Measurements from ENCODE around the gene PRM1.
A peak's percentile ranks its signal among the peaks of the same experiment; 100 is the strongest.

Gene PRM1

DNA sequence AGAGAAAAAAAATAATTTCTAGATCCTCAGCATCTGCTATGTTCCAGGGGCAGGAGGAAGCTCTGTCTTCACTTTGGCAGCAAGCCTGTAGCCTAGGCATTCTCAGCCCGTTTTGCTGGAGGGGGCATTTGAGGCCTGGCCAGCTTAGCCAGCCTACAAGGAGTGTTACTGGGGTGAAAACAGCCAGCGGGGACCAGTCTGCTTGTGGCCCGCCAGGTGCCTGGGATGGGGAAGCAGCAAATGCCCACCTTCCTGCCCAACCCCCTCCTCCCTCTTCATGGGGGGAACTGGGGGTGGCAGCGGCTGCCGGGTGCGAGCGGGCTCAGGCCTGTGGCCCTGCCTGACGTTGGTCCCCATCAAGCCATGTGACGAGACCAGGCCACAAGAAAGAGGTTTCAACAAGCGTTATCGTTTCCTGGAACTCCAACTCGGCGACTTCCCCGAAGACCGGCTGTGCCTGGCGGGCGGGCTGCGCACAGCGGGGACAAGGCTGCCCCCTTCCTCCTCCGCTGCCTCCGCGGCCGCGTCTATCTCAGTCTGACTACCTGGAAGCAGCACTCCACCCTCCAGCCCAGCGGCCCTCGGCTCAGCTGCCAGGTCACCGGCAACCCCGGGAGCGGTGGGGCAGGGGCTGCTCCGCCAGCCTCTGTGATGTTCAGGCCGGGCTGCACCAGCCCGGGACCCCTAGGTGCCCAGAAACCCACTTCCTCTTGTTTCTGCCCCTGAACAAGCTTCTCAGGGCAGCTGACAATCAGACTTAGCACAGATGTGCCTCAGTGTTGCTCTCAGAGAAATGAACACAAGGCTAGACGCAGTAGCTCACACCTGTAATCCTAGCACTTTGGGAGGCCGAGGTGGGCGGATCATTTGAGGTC, 48.0 kb downstream of the PRM1 start:
- DNase-seq (ENCODE audit: low read depth), result no peak
- H3K4me3 ChIP-seq (ENCODE audit: low read depth, low read length), result no peak overlapping the region
- TF ChIP-seq, protein P1, sequence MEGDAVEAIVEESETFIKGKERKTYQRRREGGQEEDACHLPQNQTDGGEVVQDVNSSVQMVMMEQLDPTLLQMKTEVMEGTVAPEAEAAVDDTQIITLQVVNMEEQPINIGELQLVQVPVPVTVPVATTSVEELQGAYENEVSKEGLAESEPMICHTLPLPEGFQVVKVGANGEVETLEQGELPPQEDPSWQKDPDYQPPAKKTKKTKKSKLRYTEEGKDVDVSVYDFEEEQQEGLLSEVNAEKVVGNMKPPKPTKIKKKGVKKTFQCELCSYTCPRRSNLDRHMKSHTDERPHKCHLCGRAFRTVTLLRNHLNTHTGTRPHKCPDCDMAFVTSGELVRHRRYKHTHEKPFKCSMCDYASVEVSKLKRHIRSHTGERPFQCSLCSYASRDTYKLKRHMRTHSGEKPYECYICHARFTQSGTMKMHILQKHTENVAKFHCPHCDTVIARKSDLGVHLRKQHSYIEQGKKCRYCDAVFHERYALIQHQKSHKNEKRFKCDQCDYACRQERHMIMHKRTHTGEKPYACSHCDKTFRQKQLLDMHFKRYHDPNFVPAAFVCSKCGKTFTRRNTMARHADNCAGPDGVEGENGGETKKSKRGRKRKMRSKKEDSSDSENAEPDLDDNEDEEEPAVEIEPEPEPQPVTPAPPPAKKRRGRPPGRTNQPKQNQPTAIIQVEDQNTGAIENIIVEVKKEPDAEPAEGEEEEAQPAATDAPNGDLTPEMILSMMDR (IDR thresholded peaks at IDR 0.05; ENCODE audit: low read depth, low read length, missing control alignments), result peak; percentile 13

DNA sequence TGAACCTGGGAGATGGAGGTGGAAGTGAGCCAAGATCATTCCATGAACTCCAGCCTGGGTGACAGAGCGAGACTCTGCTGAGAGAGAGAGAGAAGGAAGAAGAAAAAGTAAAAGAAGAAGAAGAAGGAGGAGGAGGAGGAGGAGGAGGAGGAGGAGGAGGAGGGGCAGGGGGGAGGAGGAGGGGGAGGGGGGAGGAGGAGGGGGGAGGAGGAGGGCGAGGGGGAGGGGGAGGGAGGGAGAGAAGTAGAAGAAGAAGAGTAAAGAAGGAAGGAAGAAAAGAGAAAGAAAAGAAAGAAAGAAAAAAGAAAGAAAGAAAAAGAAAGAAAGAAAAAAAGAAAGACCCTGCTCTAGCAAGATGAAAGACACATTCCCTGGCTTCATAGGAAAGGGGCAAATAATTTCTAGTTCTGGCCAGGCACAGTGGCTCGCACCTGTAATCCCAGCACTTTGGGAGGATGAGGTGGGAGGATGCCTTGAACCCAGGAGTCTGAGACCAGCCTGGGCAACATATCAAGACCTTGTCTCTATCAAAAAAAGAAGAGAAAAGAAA, 48.8 kb downstream of the PRM1 start:
- H3K4me3 ChIP-seq (ENCODE audit: low read depth, low read length), result no peak overlapping the region
- no peak for DNase-seq (ENCODE audit: low read depth)
- TF ChIP-seq, protein P1 (IDR thresholded peaks at IDR 0.05; ENCODE audit: low read depth, low read length, missing control alignments), result no peak

DNA sequence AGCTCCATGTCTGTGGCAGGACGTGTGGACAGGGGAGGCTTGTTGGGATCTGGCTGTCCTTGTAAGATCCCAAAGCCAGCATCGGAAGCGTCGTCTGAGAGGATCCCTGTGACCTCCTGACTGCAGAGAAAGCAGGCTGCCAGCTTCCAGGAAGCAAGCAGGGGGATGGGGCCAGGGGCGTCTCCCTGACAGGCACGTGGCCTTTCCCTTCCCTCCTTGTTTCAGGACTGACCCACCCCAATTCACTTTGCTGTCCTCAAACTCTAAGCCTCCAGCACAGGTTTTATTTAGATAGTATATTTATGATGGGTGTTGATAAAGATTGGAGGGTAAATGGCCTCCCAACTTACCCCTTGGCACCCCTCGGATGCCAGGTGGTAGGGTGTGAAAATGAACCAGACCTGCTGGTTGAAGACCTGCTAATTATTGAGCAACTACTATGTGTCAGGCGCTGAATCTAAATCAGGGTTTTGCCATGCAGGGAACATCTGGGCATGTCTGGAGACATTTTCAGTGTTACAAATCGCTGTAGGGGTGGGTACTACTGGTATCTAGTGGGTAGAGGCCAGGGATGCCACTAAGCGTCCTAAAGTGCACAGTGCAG, 49.7 kb downstream of the PRM1 start:
- DNase-seq (ENCODE audit: low read depth), result no peak
- TF ChIP-seq, protein P1 (IDR thresholded peaks at IDR 0.05; ENCODE audit: low read depth, low read length, missing control alignments), result no peak
- no peak overlapping the region for H3K4me3 ChIP-seq (ENCODE audit: low read depth, low read length)
